HepG2 (cell line): ENCODE measurements around the gene LZTR1. TPM values are rescaled to one million over a fixed set of nuclear protein-coding genes. Genes with fewer than 3 reads are reported as not detected.
A peak's percentile ranks its signal among the peaks of the same experiment; 100 is the strongest.

Experiments used
- BCL3 ChIP-seq: sonication (generic); formaldehyde crosslinking; IDR thresholded peaks from 2 replicates; pipeline ENCODE4 v1.5.1; 2020; ENCODE audit warnings: mild to moderate bottlenecking, missing genetic modification reagents, moderate library complexity
- HOXA7 ChIP-seq: sonication (generic); formaldehyde crosslinking; IDR thresholded peaks from 2 replicates; pipeline ENCODE4 v1.8.1; 2022; ENCODE audit warnings: mild to moderate bottlenecking, missing genetic modification reagents, moderate library complexity
- KDM3A ChIP-seq: IDR thresholded peaks from 2 replicates; pipeline ENCODE4 v1.6.1; 2018; ENCODE audit warnings: low read depth, missing compliant biosample characterization
- MAF1 ChIP-seq: sonication (generic); formaldehyde crosslinking; IDR thresholded peaks from 2 replicates; pipeline ENCODE4 v1.5.0; 2020; ENCODE audit warnings: missing genetic modification reagents, borderline replicate concordance
- MED1 ChIP-seq: sonication (generic); formaldehyde crosslinking; IDR thresholded peaks from 2 replicates; pipeline ENCODE4 v1.4.0; 2020; ENCODE audit warnings: missing genetic modification reagents
- MTA3 ChIP-seq: sonication (generic); formaldehyde crosslinking; IDR thresholded peaks from 2 replicates; pipeline ENCODE4 v1.4.0; 2020; ENCODE audit warnings: missing genetic modification reagents
- PPARG ChIP-seq: conservative IDR thresholded peaks from 2 replicates; pipeline ENCODE4 v1.6.1; 2016; ENCODE audit warnings: missing biosample characterization, missing genetic modification reagents
- RAD51 ChIP-seq: fragments of 450-650 bp; IDR thresholded peaks from 2 replicates; pipeline ENCODE4 v1.6.1; 2016; ENCODE audit warnings: borderline replicate concordance
- RARG ChIP-seq: sonication (generic); formaldehyde crosslinking; IDR thresholded peaks from 2 replicates; pipeline ENCODE4 v1.4.0; 2020; ENCODE audit warnings: low read depth, mild to moderate bottlenecking, missing genetic modification reagents
- RFX3 ChIP-seq: IDR thresholded peaks from 2 replicates; pipeline ENCODE4 v1.6.1; 2016; ENCODE audit warnings: missing biosample characterization, missing genetic modification reagents
- SKIL ChIP-seq: sonication (generic); formaldehyde crosslinking; IDR thresholded peaks from 2 replicates; pipeline ENCODE4 v1.8.0; 2022; ENCODE audit warnings: missing genetic modification reagents, mild to moderate bottlenecking, moderate library complexity, borderline replicate concordance
- SMAD9 ChIP-seq: sonication (generic); formaldehyde crosslinking; IDR thresholded peaks from 2 replicates; pipeline ENCODE4 v1.5.1; 2020; ENCODE audit warnings: mild to moderate bottlenecking, missing genetic modification reagents
- SMARCE1 ChIP-seq: fragments of 450-650 bp; IDR thresholded peaks from 2 replicates; pipeline ENCODE4 v1.6.1; 2017; ENCODE audit warnings: borderline replicate concordance
- SP140L ChIP-seq: sonication (generic); formaldehyde crosslinking; IDR thresholded peaks from 2 replicates; pipeline ENCODE4 v1.4.0; 2020; ENCODE audit warnings: missing genetic modification reagents, borderline replicate concordance
- SUZ12 ChIP-seq: fragments of 150-350 bp; IDR thresholded peaks from 2 replicates; pipeline ENCODE4 v1.6.1; 2014; ENCODE audit warnings: low read depth, low read length
- TAF15 ChIP-seq: fragments of 200-400 bp; formaldehyde crosslinking; IDR thresholded peaks from one replicate; pipeline ENCODE4 v1.6.1; 2018; ENCODE audit warnings: mild to moderate bottlenecking, low read depth, low read length; ENCODE audit not compliant: poor library complexity, severe bottlenecking
- TMF1 ChIP-seq: sonication (generic); formaldehyde crosslinking; IDR thresholded peaks from 2 replicates; pipeline ENCODE4 v1.8.1; 2022; ENCODE audit warnings: low read depth, missing genetic modification reagents
- ZBTB49 ChIP-seq: sonication (generic); formaldehyde crosslinking; IDR thresholded peaks from 2 replicates; pipeline ENCODE4 v1.4.0; 2020; ENCODE audit warnings: missing genetic modification reagents, borderline replicate concordance
- ZNF160 ChIP-seq: sonication (generic); formaldehyde crosslinking; IDR thresholded peaks from 2 replicates; pipeline ENCODE4 v1.8.0; 2022; ENCODE audit warnings: mild to moderate bottlenecking, inconsistent platforms, missing genetic modification reagents
- ZNF557 ChIP-seq: sonication (generic); formaldehyde crosslinking; IDR thresholded peaks from 2 replicates; pipeline ENCODE4 v1.4.0; 2020; ENCODE audit warnings: missing genetic modification reagents
- ZNF747 ChIP-seq: sonication (generic); formaldehyde crosslinking; IDR thresholded peaks from 2 replicates; pipeline ENCODE4 v1.8.1; 2023; ENCODE audit warnings: missing genetic modification reagents, mild to moderate bottlenecking, borderline replicate concordance
- ZXDC ChIP-seq: sonication (generic); formaldehyde crosslinking; IDR thresholded peaks from 2 replicates; pipeline ENCODE4 v1.5.0; 2020; ENCODE audit warnings: mild to moderate bottlenecking, missing genetic modification reagents
- polyA plus RNA-seq, 8 experiments: library from polyadenylated mRNA; depleted of rRNA in 3 of 8; stranded (reverse) in 7 of 8; unstranded in 1 of 8; fragments of >200 nt; fragmentation: Illumina TruSeq in 4 of 8; extraction: Trizol in 4 of 8; gene quantifications; 2 replicates each; pipeline versions ENCODE4 v1.2.1 to v1.2.3, GENCODE V29; 2011 to 2016; ENCODE audit warnings: low read depth in 4 of 8, missing spikeins in 1 of 8, mixed read lengths in 1 of 8; ENCODE audit not compliant: insufficient read depth in 1 of 8
- total RNA-seq, 5 experiments: library from RNA; depleted of rRNA; stranded (reverse); fragments of >200 nt; fragmentation: Illumina TruSeq; extraction: Trizol; gene quantifications; 2 replicates each; pipeline ENCODE4 v1.2.3, GENCODE V29; 2016; ENCODE audit warnings: low read depth in 1 of 5

The LZTR1 gene
- total and polyA plus RNA-seq, 2 of the 13 experiments (the other 11 are each of a cell fraction or from before 2014, with no cell fraction given): 21.8 to 22.4 TPM

GRCh38 chr22:21009638-21010425, 27.7 kb downstream of the LZTR1 start (continued):
- peak; percentile 70; the same call in 1 of the 2 replicates for TF ChIP-seq ZBTB49 (CRISPR knock-in tag)
- TF ChIP-seq SUZ12: no peak
- TF ChIP-seq PPARG (CRISPR knock-in tag): peak; percentile 59; the same call in 1 of the 2 replicates
- peak; percentile 95; the same call in 1 of the 2 replicates for TF ChIP-seq ZNF557 (CRISPR knock-in tag)
- TF ChIP-seq RFX3 (CRISPR knock-in tag): no peak
- no peak for TF ChIP-seq SKIL
- no peak for TF ChIP-seq HOXA7 (CRISPR knock-in tag)
- TF ChIP-seq ZXDC: no peak; the same call in 1 of the 2 replicates
- TF ChIP-seq TMF1 (CRISPR knock-in tag): no peak
- TF ChIP-seq SP140L (CRISPR knock-in tag): peak; percentile 69; the same call in 1 of the 2 replicates
- no peak for TF ChIP-seq ZNF160 (CRISPR knock-in tag)
- no peak for TF ChIP-seq RAD51
- TF ChIP-seq TAF15: no peak
- no peak for TF ChIP-seq ZNF747 (CRISPR knock-in tag)
- no peak; the same call in 1 of the 2 replicates for TF ChIP-seq MED1 (CRISPR knock-in tag)
- TF ChIP-seq MTA3 (CRISPR knock-in tag): no peak
- no peak for TF ChIP-seq SMAD9 (CRISPR knock-in tag)
- TF ChIP-seq RARG (CRISPR knock-in tag): no peak
- no peak for TF ChIP-seq MAF1 (CRISPR knock-in tag)
- no peak for TF ChIP-seq KDM3A (CRISPR knock-in tag)
- TF ChIP-seq SMARCE1: no peak
- TF ChIP-seq BCL3 (CRISPR knock-in tag): no peak
